ENCODE data around the gene SLC10A7. TPM values are rescaled to one million over a fixed set of nuclear protein-coding genes. Genes with fewer than 3 reads are reported as not detected.

The SLC10A7 gene
- total and polyA plus RNA-seq, 10 of the 15 experiments (the other 5 are each of a cell fraction or from before 2014, with no cell fraction given): 4.6 to 23.7 (median 15.6) TPM

DNA sequence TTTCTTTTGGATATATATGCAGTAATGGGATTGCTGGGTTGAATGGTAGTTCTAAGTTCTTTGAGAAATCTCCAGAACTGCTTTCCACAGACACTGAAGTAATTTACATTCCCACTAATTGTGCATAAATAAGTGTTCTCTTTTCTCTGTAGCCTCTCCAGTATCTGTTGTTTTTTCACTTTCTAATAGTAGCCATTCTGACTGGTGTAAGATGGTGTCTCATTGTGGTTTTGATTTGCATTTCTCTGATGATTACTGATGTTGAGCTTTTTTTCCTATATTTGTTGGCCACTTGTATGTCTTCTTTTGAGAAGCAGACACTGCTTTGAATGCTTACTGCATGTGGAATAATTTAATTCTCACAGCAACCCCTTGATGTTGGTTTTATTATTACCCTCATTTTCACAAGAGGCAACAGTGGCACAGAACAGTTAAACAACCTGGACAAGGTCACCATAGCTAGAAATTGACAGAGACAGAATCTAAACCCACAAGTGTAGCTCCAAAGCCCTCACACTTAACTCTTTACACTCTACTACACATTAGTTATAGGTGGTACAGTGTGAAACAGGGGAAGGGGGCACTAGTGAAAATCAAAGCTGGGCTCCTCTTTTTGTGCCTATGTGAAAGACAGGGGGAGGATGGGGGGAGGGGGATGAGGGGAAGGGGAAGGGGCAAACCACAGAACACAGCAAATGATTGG lies 211.3 kb downstream of the SLC10A7 start (continued):
- TF ChIP-seq BCLAF1 (IDR thresholded peaks at IDR 0.05): no peak
- TF ChIP-seq JUNB (IDR thresholded peaks at IDR 0.05): 0 out of 2 replicates have a peak, but pooled peaks have one; percentile 8
- TF ChIP-seq, protein P1, sequence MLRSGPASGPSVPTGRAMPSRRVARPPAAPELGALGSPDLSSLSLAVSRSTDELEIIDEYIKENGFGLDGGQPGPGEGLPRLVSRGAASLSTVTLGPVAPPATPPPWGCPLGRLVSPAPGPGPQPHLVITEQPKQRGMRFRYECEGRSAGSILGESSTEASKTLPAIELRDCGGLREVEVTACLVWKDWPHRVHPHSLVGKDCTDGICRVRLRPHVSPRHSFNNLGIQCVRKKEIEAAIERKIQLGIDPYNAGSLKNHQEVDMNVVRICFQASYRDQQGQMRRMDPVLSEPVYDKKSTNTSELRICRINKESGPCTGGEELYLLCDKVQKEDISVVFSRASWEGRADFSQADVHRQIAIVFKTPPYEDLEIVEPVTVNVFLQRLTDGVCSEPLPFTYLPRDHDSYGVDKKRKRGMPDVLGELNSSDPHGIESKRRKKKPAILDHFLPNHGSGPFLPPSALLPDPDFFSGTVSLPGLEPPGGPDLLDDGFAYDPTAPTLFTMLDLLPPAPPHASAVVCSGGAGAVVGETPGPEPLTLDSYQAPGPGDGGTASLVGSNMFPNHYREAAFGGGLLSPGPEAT (IDR thresholded peaks at IDR 0.05; ENCODE audit: low read depth): peak; percentile 48; the same call in 1 of the 2 replicates
- TF ChIP-seq NBN (IDR thresholded peaks at IDR 0.05): 0 out of 2 replicates have a peak, but pooled peaks have one; percentile 32
- no peak for TF ChIP-seq MAX (IDR thresholded peaks at IDR 0.05; ENCODE audit: low read depth, low read length)
- TF ChIP-seq NR2C2 (IDR thresholded peaks at IDR 0.05; ENCODE audit: borderline replicate concordance, control insufficient read depth, insufficient read length, low read depth): no peak
- TF ChIP-seq STAT1 (conservative IDR thresholded peaks at IDR 0.05): no peak
- TF ChIP-seq, protein P2, sequence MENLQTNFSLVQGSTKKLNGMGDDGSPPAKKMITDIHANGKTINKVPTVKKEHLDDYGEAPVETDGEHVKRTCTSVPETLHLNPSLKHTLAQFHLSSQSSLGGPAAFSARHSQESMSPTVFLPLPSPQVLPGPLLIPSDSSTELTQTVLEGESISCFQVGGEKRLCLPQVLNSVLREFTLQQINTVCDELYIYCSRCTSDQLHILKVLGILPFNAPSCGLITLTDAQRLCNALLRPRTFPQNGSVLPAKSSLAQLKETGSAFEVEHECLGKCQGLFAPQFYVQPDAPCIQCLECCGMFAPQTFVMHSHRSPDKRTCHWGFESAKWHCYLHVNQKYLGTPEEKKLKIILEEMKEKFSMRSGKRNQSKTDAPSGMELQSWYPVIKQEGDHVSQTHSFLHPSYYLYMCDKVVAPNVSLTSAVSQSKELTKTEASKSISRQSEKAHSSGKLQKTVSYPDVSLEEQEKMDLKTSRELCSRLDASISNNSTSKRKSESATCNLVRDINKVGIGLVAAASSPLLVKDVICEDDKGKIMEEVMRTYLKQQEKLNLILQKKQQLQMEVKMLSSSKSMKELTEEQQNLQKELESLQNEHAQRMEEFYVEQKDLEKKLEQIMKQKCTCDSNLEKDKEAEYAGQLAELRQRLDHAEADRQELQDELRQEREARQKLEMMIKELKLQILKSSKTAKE (IDR thresholded peaks at IDR 0.05; ENCODE audit: low read depth, poor library complexity, severe bottlenecking): peak; percentile 39
- peak; percentile 86 for TF ChIP-seq RUNX3 (IDR thresholded peaks at IDR 0.05; ENCODE audit: low read length)
- TF ChIP-seq MXI1 (IDR thresholded peaks at IDR 0.05; ENCODE audit: low read depth, low read length): 0 out of 2 replicates have a peak, but pooled peaks have one; percentile 19
- TF ChIP-seq YY1 (IDR thresholded peaks at IDR 0.05; ENCODE audit: low read depth, low read length): peak; percentile 14; the same call in 1 of the 2 replicates
- TF ChIP-seq PBX3 (IDR thresholded peaks at IDR 0.05; ENCODE audit: insufficient replicate concordance, low read depth, low read length): no peak
- no peak for TF ChIP-seq E4F1 (IDR thresholded peaks at IDR 0.05; ENCODE audit: borderline replicate concordance, partially characterized antibody)
- no peak for TF ChIP-seq SIX5 (IDR thresholded peaks at IDR 0.05; ENCODE audit: low read depth, low read length, severe bottlenecking)
